HG02840 (cell line): ENCODE results near the gene ZNF205.
A peak's percentile ranks its signal among the peaks of the same experiment; 100 is the strongest.
"Not testable (repeated sequence)": the region's sequence is repeated elsewhere in the genome, so short reads cannot be mapped to it uniquely, and the experiment has no call there.

Experiments used
- ATAC-seq: cut with Tn5 transposase; IDR thresholded peaks from one replicate; pipeline ENCODE4 v1.9.1; 2021; ENCODE audit warnings: mild to moderate bottlenecking, moderate library complexity, moderate number of reproducible peaks; ENCODE audit not compliant: unreplicated experiment, low FRiP score

ZNF205 gene

DNA sequence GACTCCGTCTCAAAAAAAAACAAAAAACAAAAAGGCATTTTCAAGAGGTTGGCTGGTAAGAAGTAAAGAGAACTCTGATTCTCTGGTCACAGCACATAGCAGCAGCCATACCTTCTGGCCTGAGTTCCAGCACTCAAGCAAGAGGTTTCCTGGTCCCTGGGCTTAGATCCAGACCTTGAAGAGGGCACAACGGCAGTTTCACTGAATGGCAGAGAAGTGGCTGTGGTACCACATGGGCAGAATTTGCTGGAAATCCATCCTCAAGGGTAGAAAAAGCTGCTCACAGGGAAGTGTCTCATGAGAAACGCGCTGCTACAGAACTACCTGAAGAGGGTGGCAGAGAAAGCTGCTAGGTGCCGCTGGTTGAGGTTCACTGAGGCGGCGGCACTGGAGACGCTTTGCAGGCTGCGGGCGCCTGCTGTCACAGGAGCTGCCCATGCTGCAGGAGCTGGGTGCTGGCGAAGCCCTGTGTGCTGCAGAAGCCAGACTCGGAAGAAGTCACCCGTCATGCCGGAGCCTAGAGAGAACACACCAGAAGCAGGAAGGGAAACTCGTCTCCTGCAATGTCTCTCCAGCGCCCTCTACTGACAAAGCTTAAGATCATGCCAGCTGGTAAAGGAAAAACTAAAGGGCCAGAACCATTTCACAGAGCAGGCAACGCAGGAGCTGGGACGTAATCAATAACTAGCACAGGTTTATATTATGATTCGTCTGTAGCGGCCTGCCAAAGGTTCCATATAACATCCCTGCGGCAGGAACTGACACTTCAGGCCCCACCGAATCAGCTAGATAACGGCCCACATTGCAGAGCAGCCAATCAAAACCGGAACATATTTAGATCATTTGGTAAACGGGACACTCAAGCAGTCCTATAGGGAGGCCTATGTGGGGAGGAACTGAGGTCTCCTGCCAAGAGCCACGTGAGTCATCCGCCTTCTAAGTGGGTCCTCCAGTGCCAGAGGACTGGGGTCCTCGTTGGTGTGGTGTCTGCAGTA, 17.0 kb downstream of the ZNF205 start:
- no peak for ATAC-seq

DNA sequence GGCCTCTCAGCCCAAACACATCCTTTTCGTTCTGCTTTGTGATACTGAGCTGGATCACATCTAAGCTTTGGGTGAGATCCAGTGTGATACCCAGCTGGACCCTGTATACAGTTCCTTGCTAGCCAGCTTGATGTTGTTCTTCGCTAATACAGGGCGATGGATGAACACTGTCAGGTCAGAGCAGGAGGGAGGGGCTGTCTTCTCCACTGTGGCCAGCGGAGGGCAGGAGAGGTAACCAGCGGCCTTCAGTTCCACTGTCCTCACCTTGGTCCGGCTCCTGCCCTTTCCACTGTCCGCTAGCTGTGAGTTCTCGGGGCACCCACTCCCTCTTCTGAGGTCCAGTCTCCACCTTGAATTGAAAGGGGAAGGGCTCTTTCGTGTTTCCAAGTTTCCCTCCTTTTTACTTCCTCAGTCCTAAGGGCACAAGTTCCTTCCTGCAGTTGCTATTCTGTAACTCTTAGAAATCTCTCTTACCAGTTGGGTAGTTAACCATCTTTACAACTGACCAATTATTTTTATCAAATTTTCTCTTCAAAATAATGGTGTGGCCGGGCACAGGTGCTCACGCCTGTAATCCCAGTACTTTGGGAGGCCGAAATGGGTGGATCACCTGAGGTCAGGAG, 19.5 kb downstream of the ZNF205 start:
- no peak for ATAC-seq

DNA sequence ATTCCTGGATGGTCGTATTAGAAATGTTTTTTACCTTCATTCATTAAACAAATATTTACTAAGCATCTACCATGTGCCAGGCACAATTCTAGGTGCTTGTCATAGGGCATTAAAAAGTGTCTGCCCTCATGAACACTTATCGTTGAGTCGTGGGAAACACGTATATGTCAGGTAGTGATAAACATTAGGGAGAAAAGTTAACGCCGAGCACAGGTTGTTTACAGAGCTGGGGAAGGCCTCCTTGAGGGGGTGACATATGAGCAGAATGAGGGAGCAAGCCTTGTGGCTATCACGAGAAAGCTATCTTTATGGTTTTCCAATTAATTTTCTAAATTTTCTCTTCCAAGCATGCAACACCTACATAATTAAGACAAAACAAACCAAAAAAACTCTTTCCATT, 21.5 kb downstream of the ZNF205 start:
- ATAC-seq = no peak

DNA sequence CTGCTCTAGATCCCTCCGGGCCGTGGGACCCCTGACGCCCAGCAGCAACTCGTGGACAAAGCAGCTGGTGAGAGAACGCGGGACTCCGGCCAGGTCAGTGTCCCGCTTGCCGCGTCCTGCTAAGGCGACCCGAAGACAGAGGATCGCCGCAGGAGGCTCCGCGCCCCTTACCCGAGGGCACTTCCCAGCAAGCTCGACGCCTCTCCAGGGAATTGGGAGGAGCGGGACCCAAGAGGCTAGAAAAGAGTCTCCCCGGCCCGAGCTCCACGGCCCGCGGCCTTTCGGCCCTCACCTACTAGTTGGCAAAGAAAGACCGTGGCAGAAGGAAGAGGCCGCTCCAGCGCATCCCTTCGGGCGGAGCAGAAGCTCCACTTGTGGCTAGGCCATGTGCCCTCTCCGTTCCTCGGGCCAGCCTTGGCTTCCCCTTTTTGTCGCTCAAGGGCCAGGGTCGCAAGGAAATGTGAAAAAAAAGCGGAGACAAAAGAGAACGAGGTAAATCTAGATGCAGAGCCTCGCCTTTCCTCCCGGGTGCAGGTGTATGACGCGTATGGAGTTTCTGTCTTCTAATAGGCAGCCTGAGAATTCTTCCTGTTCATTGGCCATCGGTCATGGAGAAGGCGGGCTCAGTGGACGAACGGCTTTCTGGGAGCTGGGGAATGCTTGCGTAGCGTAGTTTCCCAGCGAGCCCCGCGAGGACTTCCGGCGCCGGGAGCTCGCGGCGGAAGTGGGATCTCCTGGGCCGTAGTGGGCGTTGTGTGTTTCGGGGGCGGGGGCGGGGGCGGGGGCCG, 22.1 kb downstream of the ZNF205 start, which contains the start of gene ZNF213:
ZNF213 (plus strand) TSS at position 692 of the 788 bp plus-strand sequence. CDS start 2,252 bp downstream, outside the sequence.
- peak; percentile 95 for ATAC-seq

DNA sequence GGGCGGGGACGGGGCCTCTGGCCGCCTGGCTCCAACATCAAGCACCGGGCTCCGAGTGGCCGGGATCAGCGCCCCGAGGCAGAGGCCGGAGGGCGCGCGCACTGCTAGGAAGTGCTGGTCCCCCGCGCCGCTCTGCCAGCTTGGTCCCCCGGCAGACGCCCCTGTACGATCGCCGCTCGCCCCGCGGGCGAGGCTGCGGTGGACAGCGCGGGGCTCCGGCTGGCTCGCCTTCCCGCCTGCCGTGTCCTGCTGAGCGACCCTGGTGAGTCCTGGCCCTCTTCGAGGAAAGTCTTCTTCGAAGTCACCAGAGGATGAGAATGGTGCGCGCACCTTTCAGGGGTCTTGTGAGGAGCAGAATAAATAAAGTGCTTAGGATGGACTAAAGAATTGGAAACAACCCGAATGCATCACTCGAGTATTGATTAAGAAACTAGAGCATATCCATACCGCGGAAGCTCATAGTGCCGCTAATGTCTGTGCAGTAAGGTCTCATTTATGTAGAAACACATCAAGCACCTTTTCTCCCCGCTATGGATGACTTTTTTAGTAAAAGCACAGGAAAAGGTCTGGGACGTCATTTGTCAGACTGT, 22.8 kb downstream of the ZNF205 start:
- ATAC-seq = no peak

DNA sequence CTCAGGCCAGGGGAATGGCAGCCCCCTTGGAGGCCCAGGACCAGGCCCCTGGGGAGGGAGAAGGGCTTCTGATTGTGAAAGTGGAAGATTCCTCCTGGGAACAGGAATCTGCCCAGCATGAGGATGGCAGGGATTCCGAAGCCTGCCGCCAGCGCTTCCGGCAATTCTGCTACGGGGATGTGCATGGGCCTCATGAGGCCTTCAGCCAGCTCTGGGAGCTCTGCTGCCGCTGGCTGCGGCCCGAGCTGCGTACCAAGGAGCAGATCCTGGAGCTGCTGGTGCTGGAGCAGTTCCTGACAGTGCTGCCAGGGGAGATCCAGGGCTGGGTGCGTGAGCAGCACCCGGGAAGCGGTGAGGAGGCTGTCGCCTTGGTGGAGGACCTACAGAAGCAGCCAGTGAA, 24.9 kb downstream of the ZNF205 start:
- no peak for ATAC-seq

DNA sequence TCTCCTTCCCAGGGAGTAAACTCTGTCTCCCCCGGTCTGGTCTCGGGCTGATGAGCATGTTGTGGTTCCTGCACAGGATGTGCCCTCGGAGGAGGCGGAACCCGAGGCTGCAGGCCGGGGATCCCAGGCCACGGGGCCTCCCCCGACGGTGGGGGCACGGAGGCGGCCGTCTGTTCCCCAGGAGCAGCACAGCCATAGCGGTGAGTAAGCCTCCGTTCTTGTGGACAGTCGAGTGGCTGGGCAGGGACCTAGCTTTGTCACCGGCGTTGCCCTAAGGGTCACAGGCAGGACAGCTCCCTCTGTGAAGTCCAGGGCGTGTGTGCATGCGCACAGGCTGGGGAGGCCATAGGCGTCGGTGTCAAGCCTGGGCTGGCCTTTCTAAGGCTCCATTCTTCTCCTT, 26.0 kb downstream of the ZNF205 start:
- no peak for ATAC-seq

DNA sequence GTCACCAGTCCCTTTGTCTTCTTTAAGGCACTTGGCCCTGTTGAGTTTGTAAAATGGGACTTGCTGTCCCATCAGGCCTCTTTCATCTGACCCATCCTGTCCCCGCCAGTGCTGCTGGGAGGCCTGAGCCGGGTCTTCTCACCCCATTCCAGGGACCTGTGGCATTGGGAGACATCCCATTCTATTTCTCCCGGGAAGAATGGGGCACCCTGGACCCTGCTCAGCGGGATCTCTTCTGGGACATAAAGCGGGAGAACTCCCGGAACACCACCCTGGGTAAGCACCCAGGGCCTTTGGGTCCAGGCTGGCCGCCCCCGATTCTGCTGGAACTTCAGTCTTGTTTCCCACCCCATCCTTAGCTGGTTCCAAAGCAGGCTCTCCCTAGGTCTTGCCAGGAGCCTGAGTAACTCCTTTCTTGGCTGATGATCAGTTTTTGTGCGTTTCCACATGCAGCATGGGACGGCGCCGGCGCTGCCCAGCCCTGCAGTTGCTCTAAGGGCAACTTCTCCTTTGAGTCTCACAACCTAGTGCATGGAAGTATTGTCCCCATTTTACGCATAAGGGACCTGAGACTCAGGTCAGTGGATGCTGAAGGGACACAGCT, 26.5 kb downstream of the ZNF205 start:
- ATAC-seq = no peak

DNA sequence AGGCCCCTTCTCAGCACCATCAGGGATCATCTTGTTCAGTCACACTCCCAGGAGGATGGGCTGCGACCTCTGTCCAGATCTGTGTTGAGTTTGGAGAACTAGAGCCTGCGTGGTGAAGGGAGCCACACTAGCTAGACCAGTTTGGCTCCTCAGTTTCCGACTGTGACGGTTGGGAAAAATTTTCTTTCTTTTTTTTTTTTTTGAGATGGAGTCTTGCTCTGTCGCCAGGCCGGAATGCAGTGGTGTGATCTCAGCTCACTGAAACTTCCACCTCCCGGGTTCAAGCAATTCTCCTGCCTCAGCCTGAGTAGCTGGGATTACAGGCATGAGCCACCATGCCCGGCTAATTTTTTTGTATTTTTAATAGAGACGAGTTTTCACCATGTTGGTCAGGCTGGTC, 27.2 kb downstream of the ZNF205 start:
- ATAC-seq = not testable (repeated sequence)

DNA sequence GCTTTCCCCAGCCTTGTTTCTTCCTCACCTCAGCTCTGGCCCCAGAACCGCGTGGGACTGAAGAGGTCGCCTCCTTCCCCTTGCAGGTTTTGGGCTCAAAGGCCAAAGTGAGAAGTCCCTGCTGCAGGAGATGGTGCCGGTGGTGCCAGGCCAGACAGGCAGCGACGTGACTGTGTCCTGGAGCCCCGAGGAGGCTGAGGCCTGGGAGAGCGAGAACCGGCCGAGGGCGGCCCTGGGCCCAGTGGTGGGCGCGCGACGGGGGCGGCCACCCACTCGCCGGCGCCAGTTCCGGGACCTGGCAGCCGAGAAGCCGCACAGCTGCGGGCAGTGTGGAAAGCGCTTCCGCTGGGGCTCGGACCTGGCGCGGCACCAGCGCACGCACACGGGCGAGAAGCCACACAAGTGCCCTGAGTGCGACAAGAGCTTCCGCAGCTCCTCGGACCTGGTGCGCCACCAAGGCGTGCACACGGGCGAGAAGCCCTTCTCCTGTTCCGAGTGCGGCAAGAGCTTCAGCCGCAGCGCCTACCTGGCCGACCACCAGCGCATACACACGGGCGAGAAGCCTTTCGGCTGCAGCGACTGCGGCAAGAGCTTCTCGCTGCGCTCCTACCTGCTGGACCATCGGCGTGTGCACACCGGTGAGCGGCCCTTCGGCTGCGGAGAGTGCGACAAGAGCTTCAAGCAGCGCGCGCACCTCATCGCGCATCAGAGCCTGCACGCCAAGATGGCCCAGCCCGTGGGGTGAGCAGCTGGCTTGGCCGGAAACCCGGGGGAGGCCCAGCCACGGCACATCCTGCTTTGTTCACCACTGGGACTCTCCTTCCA, 28.4 kb downstream of the ZNF205 start:
- ATAC-seq = no peak

DNA sequence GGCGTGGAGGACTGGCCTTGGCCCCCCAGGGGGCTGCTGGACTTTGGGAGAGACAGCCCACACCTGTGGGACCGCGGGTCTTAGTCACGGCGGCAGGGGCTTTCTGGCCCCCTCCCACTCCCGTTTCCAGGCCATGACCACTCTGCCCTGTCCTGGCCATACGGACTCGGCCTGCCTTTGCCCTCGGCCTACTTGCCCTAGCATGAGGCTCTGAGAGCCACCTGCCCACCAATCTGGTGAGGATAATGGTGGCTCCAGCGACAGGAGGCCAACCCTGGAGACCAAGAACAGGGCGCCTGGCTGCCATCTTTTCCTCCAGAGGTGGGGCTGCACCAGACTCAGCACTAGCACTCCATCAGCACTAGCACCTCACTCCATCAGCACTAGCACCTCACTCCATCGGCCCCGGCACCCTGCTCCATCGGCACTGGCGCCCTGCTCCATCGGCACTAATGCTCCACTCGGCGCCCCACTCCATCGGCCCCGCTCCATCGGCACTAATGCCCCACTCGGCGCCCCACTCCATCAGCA, 29.5 kb downstream of the ZNF205 start:
- no peak for ATAC-seq

DNA sequence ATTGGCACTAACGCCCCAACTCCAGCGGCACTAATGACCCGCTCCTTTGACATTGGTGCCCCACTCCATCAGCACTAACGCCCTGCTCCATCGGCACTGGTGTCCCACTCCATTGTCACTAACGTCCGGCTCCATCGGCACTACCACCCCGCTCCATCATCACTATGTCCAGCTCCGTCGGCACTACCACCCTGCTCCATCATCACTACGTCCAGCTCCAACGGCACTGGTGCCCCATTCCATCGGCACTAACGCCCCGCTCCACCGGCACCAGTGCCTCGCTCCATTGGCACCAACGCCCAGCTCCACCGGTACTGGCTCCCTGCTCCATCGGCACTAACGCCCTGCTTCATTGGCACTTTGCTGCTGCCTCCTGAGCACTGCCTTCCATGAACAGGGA, 29.9 kb downstream of the ZNF205 start:
- no peak for ATAC-seq

DNA sequence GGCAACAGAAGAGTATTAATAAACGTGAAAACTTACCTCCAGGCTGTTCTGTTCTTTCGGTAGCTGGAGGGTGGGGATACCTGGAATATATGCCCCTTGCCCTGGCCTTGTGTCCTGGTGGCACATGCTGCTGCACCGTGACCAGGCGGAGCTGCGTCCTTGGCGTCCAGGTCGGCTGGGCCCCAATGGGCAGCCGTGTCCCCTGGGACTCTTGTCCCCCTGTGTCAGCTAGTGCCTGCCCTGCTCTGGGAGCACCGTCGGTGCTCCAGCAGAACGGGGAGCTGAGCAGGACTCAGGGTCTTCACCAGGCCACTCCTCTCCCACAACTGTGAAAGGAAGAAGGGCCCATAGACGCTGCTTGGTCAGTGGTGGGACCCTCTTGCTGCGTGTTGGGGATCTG, 30.4 kb downstream of the ZNF205 start:
- no peak for ATAC-seq

DNA sequence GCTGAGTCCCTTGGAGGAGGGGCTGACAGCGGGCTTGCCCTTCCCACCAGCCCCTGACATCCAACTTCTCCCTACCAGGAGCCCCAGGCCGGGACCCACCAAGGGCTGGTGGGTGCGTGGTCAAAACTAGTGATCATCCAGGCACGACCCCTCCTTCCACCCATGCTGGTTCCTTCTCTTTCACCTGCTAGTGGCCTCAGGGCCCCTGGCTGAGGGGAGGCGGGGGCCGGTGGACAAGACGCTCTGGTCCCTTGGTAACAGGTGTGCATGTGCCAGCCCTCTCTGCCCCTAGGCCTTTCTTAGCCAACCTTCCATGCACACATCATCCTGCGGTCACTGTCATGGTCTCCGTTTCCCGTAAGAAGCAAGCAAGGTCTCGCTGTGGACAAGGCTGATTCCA, 30.8 kb downstream of the ZNF205 start:
- no peak for ATAC-seq

DNA sequence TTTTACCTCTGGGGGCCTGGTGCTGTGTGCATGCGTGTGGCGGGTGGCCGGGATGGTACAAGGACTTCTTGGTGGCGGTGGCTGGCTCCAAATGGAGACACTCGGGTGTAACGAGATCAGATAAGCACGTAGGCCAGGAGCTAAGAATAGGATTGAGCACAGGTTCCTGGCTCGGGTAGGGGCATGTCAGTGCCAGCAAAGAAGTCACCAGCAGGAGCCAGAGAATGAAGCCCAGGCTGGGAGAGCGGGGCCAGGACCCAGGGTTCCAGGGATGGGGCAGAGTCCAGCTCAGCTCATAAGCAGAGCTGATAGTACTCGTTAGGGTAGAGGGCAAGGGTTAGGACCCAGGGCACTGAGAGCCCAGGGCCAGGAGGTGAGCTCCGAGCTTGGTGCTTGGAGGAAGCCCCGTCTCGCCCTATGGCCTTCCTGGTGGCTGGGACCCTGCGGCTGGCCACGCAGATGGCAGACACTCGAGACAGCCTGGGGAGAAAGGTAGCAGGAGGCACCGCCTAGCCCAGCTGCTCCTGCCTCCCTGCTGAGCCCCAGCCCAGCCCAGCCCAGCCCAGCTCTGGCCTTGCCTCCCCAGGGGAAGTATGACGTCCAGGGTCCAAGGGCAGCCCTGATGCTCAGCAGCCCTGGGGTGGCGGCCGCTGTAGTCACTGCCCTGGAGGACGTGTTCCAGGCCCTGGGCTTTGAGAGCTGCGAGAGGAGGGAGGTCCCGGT, 31.4 kb downstream of the ZNF205 start:
- ATAC-seq = no peak

DNA sequence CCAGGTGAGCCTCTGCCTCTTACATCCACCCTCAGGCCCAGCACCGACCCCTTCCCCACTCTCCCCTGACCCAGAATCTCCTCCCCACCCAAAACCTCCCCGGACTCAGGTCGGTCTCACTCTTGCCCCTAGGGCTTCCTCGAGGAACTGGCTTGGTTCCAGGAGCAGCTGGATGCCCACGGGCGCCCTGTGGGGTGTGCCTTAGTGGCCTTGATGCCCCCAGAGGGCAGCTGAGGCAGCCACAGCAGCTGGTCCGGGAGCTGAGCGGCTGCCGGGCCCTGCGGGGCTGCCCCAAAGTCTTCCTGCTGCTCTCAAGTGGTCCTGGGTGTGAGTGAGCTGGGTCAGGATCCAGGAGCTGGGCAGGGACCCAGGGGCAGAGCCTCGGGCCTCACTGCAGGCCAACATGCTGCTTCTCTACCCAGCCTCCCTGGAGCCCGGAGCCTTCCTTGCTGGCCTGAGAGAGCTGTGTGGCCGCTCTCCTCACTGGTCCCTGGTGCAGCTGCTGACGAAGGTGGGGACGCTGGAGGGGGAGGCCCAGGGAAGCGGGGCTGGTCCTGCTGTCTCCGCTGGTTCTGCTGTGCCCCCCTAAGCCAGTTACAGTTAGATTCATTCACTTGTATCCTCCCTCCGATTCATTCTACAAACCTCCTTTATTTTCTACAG, 32.1 kb downstream of the ZNF205 start:
- no peak for ATAC-seq

DNA sequence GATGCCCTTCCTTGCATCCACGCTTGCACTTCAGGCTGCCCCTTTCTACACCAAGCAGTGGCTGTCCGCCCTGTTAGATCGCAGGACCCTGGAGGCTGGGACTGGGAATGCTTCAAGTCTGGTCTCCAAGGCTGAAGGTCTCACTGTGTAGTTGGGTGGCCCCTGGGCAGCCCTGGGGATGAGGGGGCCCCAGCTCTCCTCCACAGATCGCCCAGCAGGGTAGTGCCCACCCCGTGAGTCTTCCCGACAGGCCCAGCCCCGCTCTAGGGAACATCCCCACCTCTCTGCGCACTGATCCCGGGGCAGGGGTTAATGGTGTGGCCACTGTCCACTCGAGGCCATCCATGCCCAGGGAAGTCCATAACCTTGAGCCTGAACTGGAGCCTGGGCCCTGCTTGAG, 32.8 kb downstream of the ZNF205 start:
- ATAC-seq = no peak

DNA sequence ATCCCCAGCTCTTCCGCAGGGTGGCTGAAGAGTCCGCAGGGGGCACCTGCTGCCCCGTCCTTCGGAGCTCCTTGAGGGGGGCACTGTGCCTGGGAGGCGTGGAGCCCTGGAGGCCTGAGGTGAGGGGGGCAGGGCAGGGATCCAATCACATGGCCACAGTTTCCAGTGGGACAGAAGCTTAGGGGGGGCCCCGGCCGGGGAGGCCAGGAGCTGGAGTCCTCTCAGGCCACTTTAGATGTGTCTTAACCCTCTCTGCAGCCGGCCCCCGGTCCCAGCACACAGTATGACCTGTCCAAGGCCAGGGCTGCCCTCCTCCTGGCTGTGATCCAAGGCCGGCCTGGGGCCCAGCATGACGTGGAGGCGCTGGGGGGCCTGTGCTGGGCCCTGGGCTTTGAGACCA, 33.3 kb downstream of the ZNF205 start:
- ATAC-seq = no peak
